ENCODE measurements around the gene DOCK2. TPM values are rescaled to one million over a fixed set of nuclear protein-coding genes. Genes with fewer than 3 reads are reported as not detected.
A peak's percentile ranks its signal among the peaks of the same experiment; 100 is the strongest.
"Not testable (repeated sequence)": the region's sequence is repeated elsewhere in the genome, so short reads cannot be mapped to it uniquely, and the experiment has no call there.

DOCK2 gene
- total RNA-seq, result 100 to 1,000 TPM; 248 to 270 TPM

- peaks cover 52% of the 10 kb centered on the region for H3K4me1 Mint-ChIP-seq
These were observed at the start of gene DOCK2 for GRCh38 chr5:169637085-169637548. Gene DOCK2, plus strand, starts transcription at chr5:169637275. Its CDS starts 52 bp downstream, at chr5:169637327.

GRCh38 chr5:169590602-169591001 is 46.5 kb upstream of the DOCK2 start:
- H3K4me3 Mint-ChIP-seq, result no peak overlapping the region
- POLR2A ChIA-PET, result interaction anchor here (1.1 kb wide), 1 partner anchor 56 kb away, joined by 3 read pairs; no protein-coding TSS in a partner anchor
- H3K27ac Mint-ChIP-seq, result no peak overlapping the region
- H3K9me3 Mint-ChIP-seq, result no peaks in the 10 kb centered on the region
- peaks cover 70% of the 10 kb centered on the region for H3K36me3 Mint-ChIP-seq (ENCODE audit: low read depth)
- CTCF ChIA-PET, result no interaction called here
- no peaks in the 10 kb centered on the region for H3K27me3 Mint-ChIP-seq
- DNase-seq, result no peak
- H3K4me1 Mint-ChIP-seq, result peaks cover 18% of the 10 kb centered on the region

More at GRCh38 chr5:169637085-169637548, at the start of gene DOCK2:
- DNase-seq, result peak; percentile 79
- CTCF ChIA-PET, result interaction anchor here (0.8 to 3.0 kb wide), 3 partner anchors 14 to 53 kb away, joined by 3 to 15 read pairs (median 13); partner anchors contain the start of gene SPDL1
- Mint-ChIP-seq H3K27ac (peak within 1 kb of the TSS; percentile 95), H3K27me3 (peaks cover 10% of the 10 kb centered on the region), H3K36me3 (ENCODE audit: low read depth) (peaks cover 47% of the 10 kb centered on the region), H3K4me3 (peak within 1 kb of the TSS; percentile 90), H3K9me3 (peaks cover 16% of the 10 kb centered on the region)
- POLR2A ChIA-PET, result interaction anchor here (1.0 to 7.2 kb wide), 15 partner anchors 9 to 1150 kb away, joined by 3 to 116 read pairs (median 4); partner anchors contain the start of genes RARS1 and SPDL1

GRCh38 chr5:169591636-169592035 is 45.4 kb upstream of the DOCK2 start:
- CTCF ChIA-PET, result interaction anchor here (1.1 kb wide), 1 partner anchor 11 kb away, joined by 3 read pairs; no protein-coding TSS in a partner anchor
- H3K9me3 Mint-ChIP-seq, result no peaks in the 10 kb centered on the region
- H3K4me3 Mint-ChIP-seq, result no peak overlapping the region
- no peaks in the 10 kb centered on the region for H3K27me3 Mint-ChIP-seq
- H3K27ac Mint-ChIP-seq, result no peak overlapping the region
- peaks cover 69% of the 10 kb centered on the region for H3K36me3 Mint-ChIP-seq (ENCODE audit: low read depth)
- H3K4me1 Mint-ChIP-seq, result peaks cover 8% of the 10 kb centered on the region
- no peak for DNase-seq
- POLR2A ChIA-PET, result interaction anchor here (1.4 kb wide), 1 partner anchor 8 kb away, joined by 6 read pairs; the partner anchor contains the start of gene SPDL1

GRCh38 chr5:169592937-169593650 is 44.0 kb upstream of the DOCK2 start:
- no peaks in the 10 kb centered on the region for H3K9me3 Mint-ChIP-seq
- H3K4me3 Mint-ChIP-seq, result no peak overlapping the region
- H3K36me3 Mint-ChIP-seq (ENCODE audit: low read depth), result peaks cover 77% of the 10 kb centered on the region
- H3K27me3 Mint-ChIP-seq, result no peaks in the 10 kb centered on the region
- H3K27ac Mint-ChIP-seq, result no peak overlapping the region
- ChIA-PET CTCF (interaction anchor here (1.1 kb wide), 1 partner anchor 12 kb away, joined by 3 read pairs; no protein-coding TSS in a partner anchor), POLR2A (interaction anchor here (1.0 to 2.0 kb wide), 3 partner anchors 8 to 87 kb away, joined by 4 to 8 read pairs (median 6); partner anchors contain the start of gene SPDL1)
- DNase-seq, result no peak
- peaks cover 2% of the 10 kb centered on the region for H3K4me1 Mint-ChIP-seq

- Mint-ChIP-seq H3K9me3 (no peaks in the 10 kb centered on the region), H3K36me3 (ENCODE audit: low read depth) (peaks cover 74% of the 10 kb centered on the region), H3K27me3 (no peaks in the 10 kb centered on the region), H3K27ac (no peak overlapping the region), H3K4me3 (no peak overlapping the region), H3K4me1 (no peaks in the 10 kb centered on the region)
- CTCF ChIA-PET, result interaction anchor here (0.9 kb wide), 1 partner anchor 12 kb away, joined by 4 read pairs; the partner anchor contains the start of gene SPDL1
- DNase-seq, result no peak
- POLR2A ChIA-PET, result interaction anchor here (1.0 to 2.0 kb wide), 3 partner anchors 12 to 85 kb away, joined by 3 to 8 read pairs (median 8); partner anchors contain the start of gene SPDL1
These were observed 41.8 kb upstream of the DOCK2 start for GRCh38 chr5:169595172-169595820.

GRCh38 chr5:169599451-169599850 is 37.6 kb upstream of the DOCK2 start:
- H3K36me3 Mint-ChIP-seq (ENCODE audit: low read depth), result peaks cover 68% of the 10 kb centered on the region
- H3K9me3 Mint-ChIP-seq, result no peaks in the 10 kb centered on the region
- no peak overlapping the region for H3K4me3 Mint-ChIP-seq
- H3K4me1 Mint-ChIP-seq, result no peaks in the 10 kb centered on the region
- no peak overlapping the region for H3K27ac Mint-ChIP-seq
- no peak for DNase-seq
- H3K27me3 Mint-ChIP-seq, result no peaks in the 10 kb centered on the region
- CTCF ChIA-PET, result no interaction called here
- POLR2A ChIA-PET, result no interaction called here

GRCh38 chr5:169602535-169602934 is 34.5 kb upstream of the DOCK2 start:
- Mint-ChIP-seq H3K4me1 (no peaks in the 10 kb centered on the region), H3K27ac (no peak overlapping the region), H3K27me3 (peaks cover 4% of the 10 kb centered on the region), H3K4me3 (no peak overlapping the region), H3K9me3 (no peaks in the 10 kb centered on the region), H3K36me3 (ENCODE audit: low read depth) (peaks cover 56% of the 10 kb centered on the region)
- ChIA-PET CTCF (no interaction called here), POLR2A (no interaction called here)
- DNase-seq, result no peak

GRCh38 chr5:169606279-169606678 is 30.8 kb upstream of the DOCK2 start:
- Mint-ChIP-seq H3K27me3 (peaks cover 14% of the 10 kb centered on the region), H3K36me3 (ENCODE audit: low read depth) (peaks cover 30% of the 10 kb centered on the region), H3K4me3 (no peak overlapping the region), H3K27ac (no peak overlapping the region), H3K9me3 (peaks cover 3% of the 10 kb centered on the region), H3K4me1 (no peaks in the 10 kb centered on the region)
- no peak for DNase-seq
- CTCF ChIA-PET, result no interaction called here
- POLR2A ChIA-PET, result interaction anchor here (1.1 kb wide), 1 partner anchor 30 kb away, joined by 3 read pairs; the partner anchor contains the start of gene DOCK2

GRCh38 chr5:169607882-169608281 is 29.2 kb upstream of the DOCK2 start:
- no peak overlapping the region for H3K4me3 Mint-ChIP-seq
- DNase-seq, result no peak
- no peak overlapping the region for H3K27ac Mint-ChIP-seq
- ChIA-PET POLR2A (no interaction called here), CTCF (no interaction called here)
- H3K27me3 Mint-ChIP-seq, result peaks cover 24% of the 10 kb centered on the region
- H3K9me3 Mint-ChIP-seq, result peaks cover 3% of the 10 kb centered on the region
- H3K36me3 Mint-ChIP-seq (ENCODE audit: low read depth), result peaks cover 18% of the 10 kb centered on the region
- H3K4me1 Mint-ChIP-seq, result no peaks in the 10 kb centered on the region

- H3K27me3 Mint-ChIP-seq, result peaks cover 29% of the 10 kb centered on the region
- peaks cover 3% of the 10 kb centered on the region for H3K9me3 Mint-ChIP-seq
- H3K36me3 Mint-ChIP-seq (ENCODE audit: low read depth), result peaks cover 11% of the 10 kb centered on the region
- H3K27ac Mint-ChIP-seq, result no peak overlapping the region
- H3K4me3 Mint-ChIP-seq, result no peak overlapping the region
- no peaks in the 10 kb centered on the region for H3K4me1 Mint-ChIP-seq
- DNase-seq, result no peak
- CTCF ChIA-PET, result no interaction called here
- POLR2A ChIA-PET, result no interaction called here
These were observed 27.4 kb upstream of the DOCK2 start for GRCh38 chr5:169609716-169610115.

- Mint-ChIP-seq H3K9me3 (peaks cover 3% of the 10 kb centered on the region), H3K36me3 (ENCODE audit: low read depth) (peaks cover 9% of the 10 kb centered on the region), H3K27ac (no peak overlapping the region), H3K27me3 (peaks cover 29% of the 10 kb centered on the region), H3K4me3 (no peak overlapping the region), H3K4me1 (no peaks in the 10 kb centered on the region)
- ChIA-PET POLR2A (interaction anchor here (1.0 kb wide), 1 partner anchor 26 kb away, joined by 3 read pairs; no protein-coding TSS in a partner anchor), CTCF (no interaction called here)
- no peak for DNase-seq
These were observed 26.5 kb upstream of the DOCK2 start for GRCh38 chr5:169610606-169611005.

- Mint-ChIP-seq H3K27ac (no peak overlapping the region), H3K4me1 (no peaks in the 10 kb centered on the region), H3K27me3 (peaks cover 34% of the 10 kb centered on the region), H3K36me3 (ENCODE audit: low read depth) (no peaks in the 10 kb centered on the region), H3K4me3 (no peak overlapping the region), H3K9me3 (peaks cover 3% of the 10 kb centered on the region)
- ChIA-PET POLR2A (no interaction called here), CTCF (no interaction called here)
- no peak for DNase-seq
These were observed 21.5 kb upstream of the DOCK2 start for GRCh38 chr5:169615561-169615960.

- H3K4me1 Mint-ChIP-seq; H3K9me3 Mint-ChIP-seq; H3K4me3 Mint-ChIP-seq; H3K27ac Mint-ChIP-seq; H3K36me3 Mint-ChIP-seq (ENCODE audit: low read depth); POLR2A ChIA-PET; CTCF ChIA-PET; DNase-seq: not testable (repeated sequence)
- peaks cover 33% of the 10 kb centered on the region for H3K27me3 Mint-ChIP-seq
These were observed 12.8 kb upstream of the DOCK2 start for GRCh38 chr5:169624307-169624706.

All from activated CD4-positive, alpha-beta memory T cell treated with anti-CD3 and anti-CD28 coated beads, Interleukin-2, amount 10 ng/mL, durations not matched to agents 7 days and 5 days (primary cell).